ENCODE data around the gene BRME1. TPM values are rescaled to one million over a fixed set of nuclear protein-coding genes. Genes with fewer than 3 reads are reported as not detected.
"Not testable (repeated sequence)": the region's sequence is repeated elsewhere in the genome, so short reads cannot be mapped to it uniquely, and the experiment has no call there.

Gene BRME1
- total RNA-seq, 2 donors from 2014 or later = 5.1 to 10.5 TPM

- DNase-seq (ENCODE audit: low spot score in 2 of 2) = no peak
- no peaks in the 10 kb centered on the region for H3K36me3 Mint-ChIP-seq
- no peak overlapping the region for H3K27ac Mint-ChIP-seq
- ATAC-seq = no peak
- no peaks in the 10 kb centered on the region for H3K9me3 Mint-ChIP-seq
Measured at GRCh38 chr19:13931391-13932148, 25.7 kb upstream of the BRME1 start.

GRCh38 chr19:13930402-13930801 is 24.5 kb upstream of the BRME1 start:
- DNase-seq (ENCODE audit: low spot score in 2 of 2) (no peak), ATAC-seq (no peak)
- H3K36me3 Mint-ChIP-seq = no peaks in the 10 kb centered on the region
- H3K27ac Mint-ChIP-seq = no peak overlapping the region
- no peaks in the 10 kb centered on the region for H3K9me3 Mint-ChIP-seq

GRCh38 chr19:13929956-13930355 is 24.0 kb upstream of the BRME1 start:
- no peaks in the 10 kb centered on the region for H3K9me3 Mint-ChIP-seq
- no peak overlapping the region for H3K27ac Mint-ChIP-seq
- no peak for ATAC-seq
- no peak for DNase-seq (ENCODE audit: low spot score in 2 of 2)
- H3K36me3 Mint-ChIP-seq = no peaks in the 10 kb centered on the region

GRCh38 chr19:13929340-13929739 is 23.4 kb upstream of the BRME1 start:
- ATAC-seq (no peak), DNase-seq (ENCODE audit: low spot score in 2 of 2) (no peak)
- H3K27ac Mint-ChIP-seq = no peak overlapping the region
- no peaks in the 10 kb centered on the region for H3K9me3 Mint-ChIP-seq
- no peaks in the 10 kb centered on the region for H3K36me3 Mint-ChIP-seq

GRCh38 chr19:13926715-13927114 is 20.8 kb upstream of the BRME1 start:
- peaks cover 10% of the 10 kb centered on the region in 2 donors for H3K36me3 Mint-ChIP-seq
- peak overlapping the region in 1 of 2 donors; percentile 36 for H3K27ac Mint-ChIP-seq
- H3K9me3 Mint-ChIP-seq = no peaks in the 10 kb centered on the region
- DNase-seq (ENCODE audit: low spot score in 2 of 2) = no peak
- ATAC-seq = no peak

GRCh38 chr19:13926010-13926409 is 20.1 kb upstream of the BRME1 start:
- DNase-seq (ENCODE audit: low spot score in 2 of 2) = no peak
- no peak for ATAC-seq
- Mint-ChIP-seq H3K9me3 (no peaks in the 10 kb centered on the region), H3K36me3 (peaks cover 17% of the 10 kb centered on the region in 2 donors), H3K27ac (no peak overlapping the region)

- Mint-ChIP-seq H3K27ac (peak overlapping the region in 1 of 2 donors; percentile 1), H3K9me3 (no peaks in the 10 kb centered on the region), H3K36me3 (peaks cover 24 to 26% of the 10 kb centered on the region in 2 donors)
- no peak for ATAC-seq
- no peak for DNase-seq (ENCODE audit: low spot score in 2 of 2)
Measured at GRCh38 chr19:13923194-13923987, 17.5 kb upstream of the BRME1 start.

GRCh38 chr19:13922118-13922517 is 16.2 kb upstream of the BRME1 start:
- not testable (repeated sequence) for ATAC-seq; H3K9me3 Mint-ChIP-seq; DNase-seq (ENCODE audit: low spot score in 2 of 2)
- Mint-ChIP-seq H3K36me3 (peaks cover 24 to 26% of the 10 kb centered on the region in 2 donors), H3K27ac (peak overlapping the region in 1 of 2 donors; percentile 51)

GRCh38 chr19:13920940-13921747 is 15.2 kb upstream of the BRME1 start:
- peak in 1 of 2 donors; percentile 42 for DNase-seq (ENCODE audit: low spot score in 2 of 2)
- no peaks in the 10 kb centered on the region for H3K9me3 Mint-ChIP-seq
- ATAC-seq = peak; percentile 85 to 95
- H3K27ac Mint-ChIP-seq = peak overlapping the region; percentile 13 to 80
- peaks cover 24 to 26% of the 10 kb centered on the region in 2 donors for H3K36me3 Mint-ChIP-seq

GRCh38 chr19:13920524-13920923 is 14.6 kb upstream of the BRME1 start:
- no peaks in the 10 kb centered on the region for H3K9me3 Mint-ChIP-seq
- no peak for ATAC-seq
- peaks cover 24 to 26% of the 10 kb centered on the region in 2 donors for H3K36me3 Mint-ChIP-seq
- DNase-seq (ENCODE audit: low spot score in 2 of 2) = no peak
- H3K27ac Mint-ChIP-seq = peak overlapping the region in 1 of 2 donors; percentile 80

- ATAC-seq (no peak), DNase-seq (ENCODE audit: low spot score in 2 of 2) (no peak)
- Mint-ChIP-seq H3K9me3 (no peaks in the 10 kb centered on the region), H3K27ac (no peak overlapping the region), H3K36me3 (peaks cover 24 to 26% of the 10 kb centered on the region in 2 donors)
Measured at GRCh38 chr19:13918726-13919411, 13.0 kb upstream of the BRME1 start.

- ATAC-seq (no peak), DNase-seq (ENCODE audit: low spot score in 2 of 2) (no peak)
- H3K27ac Mint-ChIP-seq = no peak overlapping the region
- peaks cover 24 to 26% of the 10 kb centered on the region in 2 donors for H3K36me3 Mint-ChIP-seq
- no peaks in the 10 kb centered on the region for H3K9me3 Mint-ChIP-seq
Measured at GRCh38 chr19:13917888-13918406, 12.0 kb upstream of the BRME1 start.

GRCh38 chr19:13914777-13915176 is 8.9 kb upstream of the BRME1 start:
- no peak for ATAC-seq
- Mint-ChIP-seq H3K27ac (peak overlapping the region in 1 of 2 donors; percentile 14), H3K9me3 (no peaks in the 10 kb centered on the region), H3K36me3 (peaks cover 0 to 5% of the 10 kb centered on the region in 2 donors)
- no peak for DNase-seq (ENCODE audit: low spot score in 2 of 2)

GRCh38 chr19:13913352-13913751 is 7.4 kb upstream of the BRME1 start:
- DNase-seq (ENCODE audit: low spot score in 2 of 2) (no peak), ATAC-seq (no peak)
- peaks cover 0 to 5% of the 10 kb centered on the region in 2 donors for H3K36me3 Mint-ChIP-seq

GRCh38 chr19:13909430-13909829 is 3.5 kb upstream of the BRME1 start:
- no peak overlapping the region for H3K27ac Mint-ChIP-seq
- H3K9me3 Mint-ChIP-seq = no peaks in the 10 kb centered on the region
- H3K36me3 Mint-ChIP-seq = peaks cover 5 to 6% of the 10 kb centered on the region in 2 donors
- no peak for DNase-seq (ENCODE audit: low spot score in 2 of 2)
- ATAC-seq = no peak

More at GRCh38 chr19:13913352-13913751, 7.4 kb upstream of the BRME1 start:
- Mint-ChIP-seq H3K9me3 (no peaks in the 10 kb centered on the region), H3K27ac (no peak overlapping the region)

GRCh38 chr19:13908674-13909073 is 2.8 kb upstream of the BRME1 start:
- peaks cover 5 to 6% of the 10 kb centered on the region in 2 donors for H3K36me3 Mint-ChIP-seq
- DNase-seq (ENCODE audit: low spot score in 2 of 2) (no peak), ATAC-seq (no peak)
- H3K27ac Mint-ChIP-seq = no peak overlapping the region
- H3K9me3 Mint-ChIP-seq = no peaks in the 10 kb centered on the region
